HepG2 (cell line): ENCODE measurements around the gene ELF1.

ENCODE experiments used
- CHD2 ChIP-seq: IDR thresholded peaks from 2 replicates; pipeline ENCODE4 v1.6.1; 2011; ENCODE audit warnings: low read depth, low read length, improper control_type of control experiment
- HMG20B ChIP-seq: conservative IDR thresholded peaks from 2 replicates; pipeline ENCODE4 v1.6.1; 2016; ENCODE audit warnings: missing genetic modification reagents, missing compliant biosample characterization
- MYC ChIP-seq: sonication (generic); formaldehyde crosslinking; IDR thresholded peaks from 2 replicates; pipeline ENCODE4 v1.9.0; 2021; ENCODE audit warnings: missing genetic modification reagents, borderline replicate concordance
- NONO ChIP-seq, 2 experiments: fragments of 450-650 bp in 1 of 2; sonication (generic) in 1 of 2; formaldehyde crosslinking in 1 of 2; IDR thresholded peaks in 1 of 2; conservative IDR thresholded peaks in 1 of 2; 2 replicates each; pipeline versions ENCODE4 v1.6.1 to v1.8.0; 2017 to 2022; ENCODE audit warnings: mild to moderate bottlenecking in 1 of 2, missing genetic modification reagents in 1 of 2, moderate library complexity in 1 of 2
- POLR2A ChIP-seq, 2 experiments: IDR thresholded peaks; 2 replicates each; pipeline ENCODE4 v1.6.1; 2011; ENCODE audit warnings: low read depth in 2 of 2, low read length in 2 of 2, mild to moderate bottlenecking in 1 of 2, moderate library complexity in 1 of 2; ENCODE audit not compliant: insufficient read depth in 1 of 2
- TOPORS ChIP-seq: sonication (generic); formaldehyde crosslinking; IDR thresholded peaks from 2 replicates; pipeline ENCODE4 v1.8.0; 2023; ENCODE audit warnings: mild to moderate bottlenecking, missing genetic modification reagents
- ZNF232 ChIP-seq: sonication (generic); formaldehyde crosslinking; IDR thresholded peaks from 2 replicates; pipeline ENCODE4 v1.4.0; 2020; ENCODE audit warnings: missing genetic modification reagents, borderline replicate concordance
- ZNF496 ChIP-seq: sonication (generic); formaldehyde crosslinking; IDR thresholded peaks from 2 replicates; pipeline ENCODE4 v1.8.1; 2023; ENCODE audit warnings: mild to moderate bottlenecking, moderate library complexity, missing genetic modification reagents; ENCODE audit not compliant: insufficient replicate concordance
- TF ChIP-seq, protein P1 (sequence below): sonication (generic); formaldehyde crosslinking; IDR thresholded peaks from 2 replicates; pipeline ENCODE4; 2020; ENCODE audit warnings: missing genetic modification reagents, mild to moderate bottlenecking, borderline replicate concordance
- TF ChIP-seq, protein P2 (sequence below): sonication (generic); formaldehyde crosslinking; IDR thresholded peaks from 2 replicates; pipeline ENCODE4 v1.8.1; 2023; ENCODE audit warnings: mild to moderate bottlenecking, missing genetic modification reagents, borderline replicate concordance

DNA sequence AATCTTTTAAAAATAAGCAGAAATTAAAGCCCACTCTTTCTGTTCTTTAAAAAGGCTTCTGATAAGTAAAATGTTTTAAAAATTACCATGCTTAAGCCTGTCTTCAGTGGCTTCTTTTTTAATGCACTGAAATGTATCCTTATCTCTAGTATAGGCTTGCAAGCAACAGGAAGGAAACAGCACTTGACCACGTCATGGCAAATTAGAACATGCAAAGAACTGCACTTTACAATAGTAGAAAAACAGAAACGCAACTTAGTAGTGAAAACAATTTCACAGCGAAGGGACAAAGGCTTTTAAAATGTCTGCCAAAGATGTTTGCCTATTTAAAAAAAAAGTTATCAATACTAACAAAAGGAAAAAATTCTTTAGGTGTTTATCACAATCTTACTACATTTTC is 36.3 kb downstream of the ELF1 start:
- TF ChIP-seq MYC (no peak), ZNF496 (no peak), NONO (IDR thresholded peaks at IDR 0.05) (no peak), NONO (CRISPR knock-in tag; conservative IDR thresholded peaks at IDR 0.05) (no peak), CHD2 (no peak), POLR2A (IDR thresholded peaks at IDR 0.05; ENCODE audit: insufficient read depth in 1 of 2, low read depth in 2 of 2, low read length in 2 of 2) (no peak), ZNF232 (no peak), HMG20B (CRISPR knock-in tag) (no peak), TOPORS (CRISPR knock-in tag) (no peak)
- TF ChIP-seq, protein P1, sequence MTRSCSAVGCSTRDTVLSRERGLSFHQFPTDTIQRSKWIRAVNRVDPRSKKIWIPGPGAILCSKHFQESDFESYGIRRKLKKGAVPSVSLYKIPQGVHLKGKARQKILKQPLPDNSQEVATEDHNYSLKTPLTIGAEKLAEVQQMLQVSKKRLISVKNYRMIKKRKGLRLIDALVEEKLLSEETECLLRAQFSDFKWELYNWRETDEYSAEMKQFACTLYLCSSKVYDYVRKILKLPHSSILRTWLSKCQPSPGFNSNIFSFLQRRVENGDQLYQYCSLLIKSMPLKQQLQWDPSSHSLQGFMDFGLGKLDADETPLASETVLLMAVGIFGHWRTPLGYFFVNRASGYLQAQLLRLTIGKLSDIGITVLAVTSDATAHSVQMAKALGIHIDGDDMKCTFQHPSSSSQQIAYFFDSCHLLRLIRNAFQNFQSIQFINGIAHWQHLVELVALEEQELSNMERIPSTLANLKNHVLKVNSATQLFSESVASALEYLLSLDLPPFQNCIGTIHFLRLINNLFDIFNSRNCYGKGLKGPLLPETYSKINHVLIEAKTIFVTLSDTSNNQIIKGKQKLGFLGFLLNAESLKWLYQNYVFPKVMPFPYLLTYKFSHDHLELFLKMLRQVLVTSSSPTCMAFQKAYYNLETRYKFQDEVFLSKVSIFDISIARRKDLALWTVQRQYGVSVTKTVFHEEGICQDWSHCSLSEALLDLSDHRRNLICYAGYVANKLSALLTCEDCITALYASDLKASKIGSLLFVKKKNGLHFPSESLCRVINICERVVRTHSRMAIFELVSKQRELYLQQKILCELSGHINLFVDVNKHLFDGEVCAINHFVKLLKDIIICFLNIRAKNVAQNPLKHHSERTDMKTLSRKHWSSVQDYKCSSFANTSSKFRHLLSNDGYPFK (CRISPR knock-in tag), result no peak
- TF ChIP-seq, protein P2, sequence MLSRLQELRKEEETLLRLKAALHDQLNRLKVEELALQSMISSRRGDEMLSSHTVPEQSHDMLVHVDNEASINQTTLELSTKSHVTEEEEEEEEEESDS (CRISPR knock-in tag), result no peak
